ENCODE results near the gene DNAJC1.

The DNAJC1 gene

DNA sequence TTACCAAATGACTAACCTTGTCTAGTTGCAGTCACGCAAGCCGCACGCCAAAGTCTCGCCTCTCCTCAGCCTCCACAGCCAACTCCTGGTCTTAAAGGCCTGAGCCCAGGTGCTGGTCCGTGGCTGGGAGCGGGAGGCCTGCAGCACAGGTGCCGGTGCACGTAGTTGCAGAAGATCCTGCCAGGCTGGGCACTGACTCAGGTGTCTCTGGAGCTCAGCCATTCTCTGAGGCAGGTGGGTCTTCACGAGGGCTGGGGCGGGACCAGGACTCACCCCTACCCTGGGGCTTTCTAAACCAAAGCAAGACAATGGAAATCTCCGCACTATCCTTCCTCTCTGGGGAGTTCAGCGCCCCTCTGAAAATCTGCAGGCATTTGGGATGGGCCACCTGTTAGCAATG is 253.1 kb downstream of the DNAJC1 start:
- no peak for ATAC-seq (replicated peaks)
- peak overlapping the region; percentile 64 to 65 for H3K27ac Mint-ChIP-seq
- H3K4me3 Mint-ChIP-seq = no peak overlapping the region

DNA sequence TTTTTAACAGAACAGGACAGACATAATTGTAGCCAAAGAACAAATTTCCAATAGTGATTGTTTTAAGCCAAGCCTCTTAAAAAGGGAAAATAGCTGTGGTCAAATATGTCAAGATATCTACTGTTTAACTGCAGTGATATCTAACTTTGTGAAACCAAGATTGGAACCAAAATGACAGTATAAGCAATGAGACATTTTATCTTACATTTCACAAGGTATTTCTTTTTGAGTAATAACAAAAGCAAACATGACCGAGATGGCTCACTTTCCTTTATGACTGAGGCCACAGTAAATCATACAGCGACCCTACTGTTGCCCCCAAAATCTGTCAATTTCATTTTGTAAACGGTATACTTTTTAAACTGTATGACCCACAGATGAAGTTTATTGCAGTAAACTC is 253.7 kb downstream of the DNAJC1 start:
- H3K4me1 Mint-ChIP-seq (ENCODE audit: low read depth in 2 of 2) = peaks cover 17% of the 10 kb centered on the region in 2 donors
- H3K4me3 Mint-ChIP-seq = no peak overlapping the region
- ATAC-seq (replicated peaks) (no peak), DNase-seq (no peak)
- no peaks in the 10 kb centered on the region for H3K9me3 Mint-ChIP-seq
- no peak overlapping the region for H3K27ac Mint-ChIP-seq
- H3K27me3 Mint-ChIP-seq = no peaks in the 10 kb centered on the region
- peaks cover 10% of the 10 kb centered on the region for H3K36me3 Mint-ChIP-seq (ENCODE audit: insufficient read depth)

More for the DNA sequence above, 253.1 kb downstream of the DNAJC1 start:
- Mint-ChIP-seq H3K36me3 (ENCODE audit: insufficient read depth) (peaks cover 12% of the 10 kb centered on the region), H3K27me3 (no peaks in the 10 kb centered on the region), H3K9me3 (no peaks in the 10 kb centered on the region), H3K4me1 (ENCODE audit: low read depth in 2 of 2) (peaks cover 17% of the 10 kb centered on the region in 2 donors)
- no peak for DNase-seq

DNA sequence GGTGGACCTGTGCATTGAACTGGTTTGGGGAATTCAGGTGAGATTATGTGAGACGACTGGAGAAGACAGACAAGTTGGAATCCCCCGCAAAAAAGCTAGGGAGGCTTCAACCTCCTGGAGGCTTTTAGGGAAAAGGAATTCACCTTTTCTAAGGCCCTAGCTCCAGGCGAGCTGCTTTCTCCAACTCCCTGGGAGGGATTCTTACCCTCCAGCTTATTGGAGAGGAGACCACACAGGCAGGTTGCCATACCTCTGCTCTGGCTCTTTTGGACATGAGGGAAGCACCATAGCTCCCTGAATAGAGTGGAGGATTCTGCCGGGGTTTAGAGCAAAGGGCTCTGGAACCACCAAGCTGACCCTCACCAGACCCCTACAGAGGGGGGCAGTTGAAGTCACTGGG is 255.7 kb downstream of the DNAJC1 start:
- ATAC-seq (replicated peaks) (no peak), DNase-seq (no peak)
- H3K9me3 Mint-ChIP-seq = no peaks in the 10 kb centered on the region
- peaks cover 17% of the 10 kb centered on the region in 2 donors for H3K4me1 Mint-ChIP-seq (ENCODE audit: low read depth in 2 of 2)
- no peaks in the 10 kb centered on the region for H3K27me3 Mint-ChIP-seq
- peak overlapping the region; percentile 55 to 94 for H3K27ac Mint-ChIP-seq
- H3K4me3 Mint-ChIP-seq = no peak overlapping the region
- peaks cover 15% of the 10 kb centered on the region for H3K36me3 Mint-ChIP-seq (ENCODE audit: insufficient read depth)

DNA sequence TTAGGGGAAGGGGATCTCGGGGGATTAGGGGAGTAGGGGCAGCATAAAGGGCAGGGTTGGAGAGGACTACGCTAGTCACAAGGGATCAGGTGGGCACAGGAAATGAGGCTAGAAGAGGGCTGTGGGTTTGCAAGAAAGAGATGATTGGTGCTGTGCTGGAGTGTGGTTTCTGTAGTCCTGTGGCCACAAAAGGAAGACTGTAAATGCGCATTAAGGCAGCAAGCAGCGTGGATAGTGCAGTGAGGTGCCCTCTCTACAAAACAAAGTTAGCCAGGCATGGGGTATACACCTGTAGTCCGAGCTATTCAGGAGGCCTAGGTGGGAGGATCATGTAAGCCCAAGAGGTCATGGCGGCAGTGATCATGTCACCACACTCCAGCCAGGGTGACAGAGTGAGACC is 257.4 kb downstream of the DNAJC1 start:
- Mint-ChIP-seq H3K27ac (peak overlapping the region; percentile 55 to 94), H3K36me3 (ENCODE audit: insufficient read depth) (peaks cover 18% of the 10 kb centered on the region), H3K27me3 (no peaks in the 10 kb centered on the region), H3K4me1 (ENCODE audit: low read depth in 2 of 2) (peaks cover 14 to 19% of the 10 kb centered on the region in 2 donors), H3K4me3 (peak overlapping the region; percentile 26 to 54), H3K9me3 (no peaks in the 10 kb centered on the region)
- no peak for DNase-seq
- peak; percentile 80 for ATAC-seq (replicated peaks)

DNA sequence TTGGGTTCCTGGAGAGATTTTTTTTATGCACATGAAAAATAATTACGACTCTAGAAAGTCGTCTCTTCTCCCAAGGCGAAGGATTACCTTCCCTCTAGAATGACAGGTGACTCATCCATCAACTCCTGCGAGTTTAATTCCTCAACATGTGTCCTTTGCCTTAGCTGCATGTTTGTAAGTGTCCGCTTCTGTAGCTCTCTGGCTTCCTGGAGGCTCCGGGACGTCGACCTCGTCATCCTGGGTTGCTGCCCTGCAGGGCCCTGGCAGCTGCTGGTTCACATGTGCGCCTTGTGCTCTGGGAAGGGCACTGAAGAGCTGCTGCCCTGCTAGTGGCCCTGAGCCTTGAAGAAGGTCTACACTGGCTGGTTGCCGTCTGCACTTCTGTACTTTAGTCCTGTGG is 259.3 kb downstream of the DNAJC1 start:
- no peak overlapping the region for H3K4me3 Mint-ChIP-seq
- H3K27me3 Mint-ChIP-seq = no peaks in the 10 kb centered on the region
- H3K27ac Mint-ChIP-seq = peak overlapping the region in 1 of 2 donors; percentile 11
- H3K4me1 Mint-ChIP-seq (ENCODE audit: low read depth in 2 of 2) = peaks cover 19 to 26% of the 10 kb centered on the region in 2 donors
- ATAC-seq (replicated peaks) (no peak), DNase-seq (no peak)
- no peaks in the 10 kb centered on the region for H3K9me3 Mint-ChIP-seq
- peaks cover 23% of the 10 kb centered on the region for H3K36me3 Mint-ChIP-seq (ENCODE audit: insufficient read depth)

DNA sequence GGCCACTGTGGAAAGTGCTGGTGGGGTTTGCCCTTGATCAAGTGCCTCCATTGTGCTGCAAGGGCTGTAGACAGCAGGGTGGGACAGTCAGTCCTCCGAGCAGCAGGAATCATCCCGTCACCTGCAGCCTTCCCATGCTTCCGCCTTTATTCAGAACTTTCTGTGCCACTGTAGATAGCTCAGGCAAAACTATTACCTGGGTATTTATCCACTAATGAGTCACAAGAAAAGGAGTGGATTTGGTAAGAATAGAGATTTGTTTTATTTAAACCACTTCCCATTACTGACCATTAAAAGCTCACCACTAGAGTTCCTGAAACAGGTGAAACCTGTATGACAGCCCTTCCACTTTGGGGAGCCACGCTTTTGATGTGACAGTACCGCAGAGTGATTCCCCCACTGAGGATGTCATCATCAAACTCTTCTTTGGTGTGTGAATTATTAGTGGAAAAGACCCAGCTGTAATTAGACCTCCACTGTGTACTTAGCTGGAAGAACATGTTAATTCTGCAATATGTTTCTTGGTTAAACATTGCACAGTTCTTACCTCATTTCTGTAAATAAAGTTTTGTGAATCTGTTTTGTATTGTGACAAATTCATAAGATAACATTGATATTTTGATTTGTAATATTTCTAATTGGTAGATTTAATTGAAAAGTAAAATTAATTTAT is 260.7 kb downstream of the DNAJC1 start:
- no peak for DNase-seq
- Mint-ChIP-seq H3K4me3 (no peak overlapping the region), H3K36me3 (ENCODE audit: insufficient read depth) (peaks cover 24% of the 10 kb centered on the region), H3K4me1 (ENCODE audit: low read depth in 2 of 2) (peaks cover 23 to 24% of the 10 kb centered on the region in 2 donors), H3K9me3 (no peaks in the 10 kb centered on the region), H3K27me3 (no peaks in the 10 kb centered on the region), H3K27ac (peak overlapping the region in 1 of 2 donors; percentile 47)
- ATAC-seq (replicated peaks) = no peak

DNA sequence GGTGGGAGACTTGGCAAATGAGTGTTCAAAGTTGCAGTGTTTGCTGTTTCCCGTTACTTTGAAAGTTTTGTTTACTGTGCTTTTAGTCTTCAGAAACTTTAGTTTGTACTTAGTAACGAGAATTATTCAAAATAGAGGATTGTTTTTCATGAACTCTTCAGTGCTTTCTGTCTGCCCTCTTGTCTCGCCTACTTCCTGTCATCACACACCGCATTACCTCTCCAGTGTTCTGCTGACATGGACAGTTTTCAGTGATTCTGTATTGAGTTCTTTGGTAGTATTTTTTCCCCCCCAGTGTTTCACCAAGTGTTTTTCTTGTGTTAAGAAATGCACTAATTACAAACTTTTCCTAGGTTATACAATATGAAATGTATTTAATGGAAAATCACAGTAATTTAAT is 262.5 kb downstream of the DNAJC1 start:
- Mint-ChIP-seq H3K4me3 (no peak overlapping the region), H3K27me3 (no peaks in the 10 kb centered on the region), H3K36me3 (ENCODE audit: insufficient read depth) (peaks cover 29% of the 10 kb centered on the region), H3K27ac (peak overlapping the region; percentile 86 to 95), H3K4me1 (ENCODE audit: low read depth in 2 of 2) (peaks cover 21 to 26% of the 10 kb centered on the region in 2 donors), H3K9me3 (no peaks in the 10 kb centered on the region)
- ATAC-seq (replicated peaks) (peak; percentile 90), DNase-seq (peak in 1 of 3 experiments; percentile 21)

DNA sequence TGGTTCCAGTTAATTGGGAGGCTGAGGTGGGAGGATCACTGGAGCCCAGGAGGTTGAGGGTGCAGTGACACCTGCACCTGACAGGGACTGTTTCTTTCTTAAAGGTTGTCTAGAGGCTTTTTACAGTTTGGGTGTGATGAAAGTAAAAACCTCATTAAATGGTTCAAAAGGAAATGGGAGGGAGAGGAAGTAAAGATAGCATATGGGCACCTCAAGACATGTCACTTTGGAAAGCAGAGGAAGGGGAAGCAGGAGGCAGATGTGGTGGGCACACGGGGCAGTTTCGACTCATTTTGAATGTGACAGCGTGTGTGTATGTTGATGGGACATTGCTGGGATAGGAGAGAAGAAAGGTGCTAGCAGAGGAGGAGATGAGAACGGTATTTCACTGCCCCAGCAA is 266.4 kb downstream of the DNAJC1 start:
- ATAC-seq (replicated peaks) (no peak), DNase-seq (no peak)
- H3K9me3 Mint-ChIP-seq = no peaks in the 10 kb centered on the region
- peaks cover 21 to 29% of the 10 kb centered on the region in 2 donors for H3K4me1 Mint-ChIP-seq (ENCODE audit: low read depth in 2 of 2)
- no peak overlapping the region for H3K4me3 Mint-ChIP-seq
- peaks cover 38% of the 10 kb centered on the region for H3K36me3 Mint-ChIP-seq (ENCODE audit: insufficient read depth)
- H3K27ac Mint-ChIP-seq = peak overlapping the region; percentile 8 to 72
- no peaks in the 10 kb centered on the region for H3K27me3 Mint-ChIP-seq

DNA sequence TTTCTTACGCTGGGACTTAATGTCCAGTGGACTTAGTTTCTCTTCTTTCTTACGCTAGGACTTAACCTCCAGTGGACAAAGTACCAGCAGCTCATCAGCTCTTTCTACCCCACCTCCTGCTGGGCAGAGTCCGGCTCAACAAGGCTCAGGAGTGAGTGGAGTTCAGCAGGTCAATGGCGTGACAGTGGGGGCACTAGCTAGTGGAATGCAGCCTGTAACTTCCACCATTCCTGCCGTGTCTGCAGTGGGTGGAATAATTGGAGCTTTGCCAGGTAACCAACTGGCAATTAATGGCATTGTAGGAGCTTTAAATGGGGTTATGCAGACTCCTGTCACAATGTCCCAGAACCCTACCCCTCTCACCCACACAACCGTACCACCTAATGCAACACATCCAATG is 269.8 kb downstream of the DNAJC1 start:
- ATAC-seq (replicated peaks) (no peak), DNase-seq (no peak)
- Mint-ChIP-seq H3K27me3 (no peaks in the 10 kb centered on the region), H3K9me3 (no peaks in the 10 kb centered on the region), H3K27ac (peak overlapping the region in 1 of 2 donors; percentile 84), H3K4me1 (ENCODE audit: low read depth in 2 of 2) (peaks cover 15 to 17% of the 10 kb centered on the region in 2 donors), H3K4me3 (no peak overlapping the region), H3K36me3 (ENCODE audit: insufficient read depth) (peaks cover 40% of the 10 kb centered on the region)

DNA sequence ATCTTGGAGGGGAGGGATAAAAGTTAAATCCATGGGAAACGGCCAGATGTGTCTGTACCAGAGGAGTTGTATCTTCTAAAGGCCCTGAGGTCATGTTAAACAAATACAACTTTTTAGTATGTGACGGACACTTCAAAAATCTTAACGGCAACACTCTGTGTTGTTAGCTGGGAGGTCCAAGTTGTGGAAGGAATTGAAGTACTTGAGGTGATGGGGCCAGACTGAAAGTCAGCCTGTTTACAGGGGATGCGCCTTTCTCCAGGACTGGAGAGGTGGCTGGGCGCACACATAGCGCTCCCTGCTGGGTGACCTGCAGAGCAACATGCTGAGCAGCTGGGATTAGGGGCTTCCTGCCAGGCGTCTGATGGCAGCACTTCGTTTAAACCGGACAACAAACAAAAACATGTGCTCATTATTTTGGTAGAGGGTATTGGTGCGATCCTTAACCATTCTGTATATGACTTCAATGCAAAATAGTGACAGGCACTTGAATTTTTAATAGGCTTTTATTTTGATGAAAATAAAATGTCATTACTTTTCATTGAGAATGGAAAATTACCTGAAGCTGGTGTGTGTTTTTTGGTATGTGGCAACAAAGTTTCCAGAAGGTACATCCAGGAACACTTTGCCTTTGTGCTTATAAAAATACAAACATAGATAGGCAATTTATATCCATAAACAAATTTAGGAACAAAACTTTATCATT is 271.3 kb downstream of the DNAJC1 start:
- Mint-ChIP-seq H3K9me3 (no peaks in the 10 kb centered on the region), H3K4me3 (no peak overlapping the region), H3K36me3 (ENCODE audit: insufficient read depth) (peaks cover 38% of the 10 kb centered on the region), H3K27ac (peak overlapping the region in 1 of 2 donors; percentile 60), H3K27me3 (no peaks in the 10 kb centered on the region), H3K4me1 (ENCODE audit: low read depth in 2 of 2) (peaks cover 16 to 17% of the 10 kb centered on the region in 2 donors)
- ATAC-seq (replicated peaks) (peak; percentile 44), DNase-seq (peak in 2 of 3 experiments; percentile 9 to 16)

DNA sequence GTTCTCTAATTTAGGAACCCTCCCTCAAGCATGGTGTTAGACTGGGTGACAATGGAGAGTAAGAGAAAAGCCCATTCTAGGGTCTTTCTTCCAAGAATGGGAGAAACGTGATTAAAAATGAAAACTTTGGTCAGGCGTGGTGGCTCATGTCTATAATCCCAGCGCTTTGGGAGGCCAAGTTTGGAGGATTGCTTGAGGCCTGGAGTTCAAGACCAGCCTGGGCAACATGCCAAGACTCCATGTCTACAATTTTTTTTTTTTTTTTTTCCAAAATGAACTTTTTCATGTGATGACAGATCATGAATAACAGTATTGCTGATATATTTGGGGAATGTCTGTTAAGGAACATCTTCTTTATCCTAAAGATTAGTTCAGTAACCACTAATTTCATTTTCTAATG is 274.9 kb downstream of the DNAJC1 start:
- ATAC-seq (replicated peaks) = no peak
- no peaks in the 10 kb centered on the region for H3K9me3 Mint-ChIP-seq
- H3K27me3 Mint-ChIP-seq = no peaks in the 10 kb centered on the region
- H3K27ac Mint-ChIP-seq = no peak overlapping the region
- no peak overlapping the region for H3K4me3 Mint-ChIP-seq
- H3K36me3 Mint-ChIP-seq (ENCODE audit: insufficient read depth) = peaks cover 28% of the 10 kb centered on the region
- peaks cover 9 to 10% of the 10 kb centered on the region in 2 donors for H3K4me1 Mint-ChIP-seq (ENCODE audit: low read depth in 2 of 2)
- no peak for DNase-seq

DNA sequence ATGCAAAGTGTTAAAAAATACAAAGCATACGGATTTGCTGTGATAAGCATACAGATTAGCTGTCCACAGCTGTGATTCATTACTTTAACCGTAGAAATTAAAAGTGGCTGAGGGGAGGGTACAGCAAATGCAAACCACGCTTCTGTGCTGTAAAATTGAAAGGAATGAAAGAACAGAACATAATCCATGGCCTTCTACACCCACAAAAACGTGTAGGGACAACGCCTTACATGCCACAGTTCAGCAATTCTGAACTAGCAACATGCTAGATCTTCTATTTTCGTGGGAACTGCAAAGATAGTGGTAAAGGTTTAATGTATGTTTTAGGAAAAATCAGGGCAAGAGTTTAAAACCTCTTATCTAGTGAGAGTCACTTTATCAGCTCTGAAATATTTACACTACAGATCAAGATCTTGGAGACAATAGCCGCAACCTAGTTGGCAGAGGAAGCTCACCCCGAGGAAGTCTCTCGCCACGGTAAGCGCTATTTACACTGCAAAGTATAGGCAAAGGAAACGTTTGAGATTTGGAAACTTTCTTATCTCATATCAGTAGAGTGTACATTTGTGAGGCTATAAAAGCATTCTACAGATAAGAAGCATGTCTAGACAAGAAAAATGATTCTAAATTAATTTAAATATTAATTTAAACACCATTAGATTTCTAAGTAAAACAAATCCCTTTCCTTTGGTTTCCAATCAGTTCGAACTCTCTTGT is 275.9 kb downstream of the DNAJC1 start:
- Mint-ChIP-seq H3K27me3 (no peaks in the 10 kb centered on the region), H3K4me1 (ENCODE audit: low read depth in 2 of 2) (peaks cover 9 to 12% of the 10 kb centered on the region in 2 donors), H3K9me3 (no peaks in the 10 kb centered on the region), H3K27ac (peak overlapping the region in 1 of 2 donors; percentile 42), H3K4me3 (no peak overlapping the region), H3K36me3 (ENCODE audit: insufficient read depth) (peaks cover 27% of the 10 kb centered on the region)
- DNase-seq = no peak
- peak; percentile 41 for ATAC-seq (replicated peaks)

DNA sequence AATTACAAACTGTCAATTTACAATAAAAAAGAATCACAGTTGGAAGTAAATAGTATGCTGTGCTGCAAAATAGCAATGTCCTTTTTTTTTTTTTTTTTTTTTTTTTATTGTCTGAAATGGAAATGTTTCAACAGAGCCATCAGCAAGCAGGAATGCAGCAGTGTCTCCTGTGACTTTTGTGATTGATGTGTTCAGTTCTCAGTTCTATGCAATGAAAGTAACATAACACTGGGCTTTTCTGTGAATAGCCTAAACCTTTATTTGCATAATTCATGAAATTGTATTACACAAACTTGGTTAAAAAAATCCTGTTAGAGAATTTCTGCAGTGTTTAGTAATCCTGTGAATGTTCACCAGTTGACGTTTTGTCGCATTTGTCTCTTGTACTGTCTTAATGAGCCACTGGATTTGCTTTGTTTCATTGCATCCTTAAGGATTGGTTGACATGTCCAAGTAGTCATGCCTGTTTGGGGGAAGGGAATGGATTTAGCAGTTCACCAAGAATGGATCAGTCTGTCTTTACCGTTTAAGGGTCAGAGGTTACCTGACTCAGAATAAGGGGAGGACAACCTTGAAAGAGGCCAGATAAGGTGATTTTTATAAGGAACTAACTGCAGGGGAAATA is 276.8 kb downstream of the DNAJC1 start:
- ATAC-seq (replicated peaks) (no peak), DNase-seq (no peak)
- H3K27ac Mint-ChIP-seq = peak overlapping the region in 1 of 2 donors; percentile 42
- H3K4me1 Mint-ChIP-seq (ENCODE audit: low read depth in 2 of 2) = peaks cover 9 to 12% of the 10 kb centered on the region in 2 donors
- no peaks in the 10 kb centered on the region for H3K9me3 Mint-ChIP-seq
- peaks cover 27% of the 10 kb centered on the region for H3K36me3 Mint-ChIP-seq (ENCODE audit: insufficient read depth)
- H3K27me3 Mint-ChIP-seq = no peaks in the 10 kb centered on the region
- no peak overlapping the region for H3K4me3 Mint-ChIP-seq

Data from effector memory CD8-positive, alpha-beta T cell (primary cell).